GM12873 (cell line): ENCODE measurements around the gene AUTS2.
A peak's percentile ranks its signal among the peaks of the same experiment; 100 is the strongest.

Experiments used
- TF ChIP-seq, protein P1 (sequence below): IDR thresholded peaks from 2 replicates; pipeline ENCODE4 v1.5.1; 2012; ENCODE audit warnings: low read depth, mild to moderate bottlenecking, moderate library complexity, low read length, control low read depth; ENCODE audit not compliant: insufficient read depth; ENCODE audit errors: missing control alignments

Gene AUTS2

DNA sequence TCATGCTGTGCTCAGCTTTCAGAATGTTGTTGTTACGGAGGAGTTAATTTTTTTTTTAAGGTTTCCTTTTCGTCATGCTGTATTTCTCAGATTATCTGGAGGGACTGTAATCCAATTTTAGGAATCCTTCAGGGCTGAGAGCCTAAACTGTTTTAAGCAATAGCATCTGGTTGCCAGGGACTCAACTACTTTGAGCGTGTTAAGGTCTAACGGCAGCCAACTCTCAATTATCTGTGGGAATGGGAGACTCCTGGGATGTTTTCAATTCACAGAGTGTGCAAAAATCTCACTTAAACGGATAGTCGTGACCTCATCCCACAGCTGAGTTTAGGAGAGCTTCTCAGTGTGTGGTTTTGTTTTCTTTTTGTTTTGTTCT, 291.7 kb downstream of the AUTS2 start:
- TF ChIP-seq, protein P1, sequence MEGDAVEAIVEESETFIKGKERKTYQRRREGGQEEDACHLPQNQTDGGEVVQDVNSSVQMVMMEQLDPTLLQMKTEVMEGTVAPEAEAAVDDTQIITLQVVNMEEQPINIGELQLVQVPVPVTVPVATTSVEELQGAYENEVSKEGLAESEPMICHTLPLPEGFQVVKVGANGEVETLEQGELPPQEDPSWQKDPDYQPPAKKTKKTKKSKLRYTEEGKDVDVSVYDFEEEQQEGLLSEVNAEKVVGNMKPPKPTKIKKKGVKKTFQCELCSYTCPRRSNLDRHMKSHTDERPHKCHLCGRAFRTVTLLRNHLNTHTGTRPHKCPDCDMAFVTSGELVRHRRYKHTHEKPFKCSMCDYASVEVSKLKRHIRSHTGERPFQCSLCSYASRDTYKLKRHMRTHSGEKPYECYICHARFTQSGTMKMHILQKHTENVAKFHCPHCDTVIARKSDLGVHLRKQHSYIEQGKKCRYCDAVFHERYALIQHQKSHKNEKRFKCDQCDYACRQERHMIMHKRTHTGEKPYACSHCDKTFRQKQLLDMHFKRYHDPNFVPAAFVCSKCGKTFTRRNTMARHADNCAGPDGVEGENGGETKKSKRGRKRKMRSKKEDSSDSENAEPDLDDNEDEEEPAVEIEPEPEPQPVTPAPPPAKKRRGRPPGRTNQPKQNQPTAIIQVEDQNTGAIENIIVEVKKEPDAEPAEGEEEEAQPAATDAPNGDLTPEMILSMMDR, result no peak

DNA sequence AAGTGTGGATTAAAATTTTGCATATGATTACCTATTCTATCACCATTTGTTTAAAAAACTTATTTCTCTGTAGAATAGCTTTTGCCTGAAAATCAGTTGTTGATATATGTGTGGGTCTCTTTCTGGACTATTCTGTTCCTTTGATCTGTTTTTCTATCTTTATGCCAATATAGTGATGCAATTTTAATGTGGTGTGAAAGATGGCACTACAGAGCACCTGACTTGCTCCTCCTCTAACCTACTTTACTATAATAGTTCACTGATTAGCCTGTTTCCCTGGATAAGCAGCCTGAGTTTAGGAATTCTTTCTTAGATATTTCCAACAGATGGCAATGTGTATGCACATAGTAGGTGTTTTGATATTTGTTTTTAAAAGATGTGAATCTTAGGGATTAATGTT, 294.5 kb downstream of the AUTS2 start:
- TF ChIP-seq, protein P1, result no peak

DNA sequence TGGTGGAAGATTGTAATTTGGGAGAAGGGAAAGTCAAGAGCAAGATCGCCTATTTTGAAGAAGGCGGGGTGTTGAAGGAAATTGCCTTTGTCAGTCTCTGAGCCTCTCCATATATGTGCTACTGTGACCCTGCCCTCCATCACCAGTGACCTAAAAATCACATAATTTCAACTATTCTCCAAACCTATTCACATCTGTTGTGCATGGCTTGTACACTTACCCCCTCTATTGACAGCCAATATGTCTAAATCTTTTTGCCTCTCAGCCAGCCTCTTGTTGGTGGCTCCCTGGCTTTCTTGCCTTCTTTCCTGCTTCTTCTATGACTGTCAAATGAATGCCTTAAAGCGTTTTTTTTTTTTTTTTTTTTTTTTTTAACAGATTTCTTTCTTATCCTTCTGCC, 295.6 kb downstream of the AUTS2 start:
- TF ChIP-seq, protein P1, result peak; percentile 58

DNA sequence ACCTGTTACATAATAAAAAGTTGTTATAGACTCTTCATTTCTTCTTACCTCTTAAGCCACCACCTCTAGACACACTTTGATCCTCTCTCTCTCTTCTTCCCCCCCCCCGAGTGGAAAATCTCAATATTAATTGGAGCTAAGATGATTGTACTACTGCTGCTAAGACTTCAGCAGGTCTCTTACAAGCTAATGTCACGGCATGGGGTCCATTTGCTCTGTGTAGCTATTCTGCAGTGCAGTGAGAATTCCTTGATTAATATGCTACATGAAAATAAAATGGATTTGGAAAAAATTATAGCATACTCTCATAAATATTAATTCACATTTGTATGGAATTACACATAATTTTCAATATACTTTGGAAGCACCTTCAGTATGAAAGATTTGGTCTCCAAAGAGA, 297.2 kb downstream of the AUTS2 start:
- TF ChIP-seq, protein P1, result no peak

DNA sequence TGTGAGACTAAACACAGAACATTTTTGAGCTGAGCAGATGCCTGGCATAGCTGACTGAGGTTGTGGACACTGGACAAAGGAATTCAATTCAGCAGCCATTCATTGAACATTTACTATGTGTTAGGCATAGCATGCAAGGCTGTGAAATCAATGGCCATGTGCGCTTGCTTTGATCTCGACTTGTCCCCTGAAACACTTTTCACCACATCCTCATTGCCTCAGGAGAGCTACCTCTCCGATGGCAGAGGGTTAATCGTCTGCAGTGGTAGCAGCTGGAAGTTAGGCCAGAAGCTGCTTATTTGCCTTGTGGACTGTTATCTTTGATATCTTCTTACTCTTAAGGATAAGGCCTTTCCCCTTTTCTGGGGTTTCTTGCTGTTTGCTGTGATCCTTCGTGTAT, 297.8 kb downstream of the AUTS2 start:
- TF ChIP-seq, protein P1, result no peak

DNA sequence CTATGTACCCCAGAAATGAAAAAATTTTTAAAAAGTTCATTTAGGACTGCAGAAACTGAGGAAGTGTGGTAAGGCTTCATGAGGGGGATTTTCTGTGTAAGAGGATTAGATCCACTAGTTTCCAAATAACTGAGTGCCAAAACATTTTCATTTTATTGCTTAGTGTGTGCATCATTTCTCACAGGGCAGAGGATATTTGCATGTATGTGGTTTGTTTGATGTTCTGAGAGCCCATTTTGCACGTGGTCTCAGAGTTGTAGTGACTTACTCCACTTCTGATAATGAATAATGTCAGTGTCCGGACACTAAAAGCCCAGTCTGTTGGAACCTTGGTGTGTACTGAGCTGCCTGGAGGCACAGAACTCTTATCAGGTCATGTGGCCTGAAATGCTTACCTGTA, 299.9 kb downstream of the AUTS2 start:
- TF ChIP-seq, protein P1, result no peak

DNA sequence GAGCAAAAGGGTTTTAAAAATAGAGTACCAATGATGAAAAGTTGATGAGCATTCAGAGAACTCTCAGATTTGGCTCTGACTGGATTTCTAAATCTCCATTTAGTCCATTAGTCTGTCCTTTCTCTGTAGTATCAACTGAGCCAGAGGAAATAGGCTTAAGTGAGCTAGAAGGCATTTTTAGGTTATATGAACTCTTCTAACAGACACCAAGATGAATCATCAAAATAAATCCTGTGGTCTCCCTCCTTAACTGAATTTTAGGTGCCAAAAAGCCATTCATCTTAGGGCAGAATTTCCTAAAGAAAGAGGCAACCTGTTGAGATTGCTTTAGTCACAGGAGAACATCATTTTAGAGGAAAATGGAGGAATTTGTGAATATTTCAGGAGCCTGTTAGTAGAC, 305.1 kb downstream of the AUTS2 start:
- TF ChIP-seq, protein P1, result no peak
